ENCODE measurements around the gene RFX3.

The RFX3 gene

DNA sequence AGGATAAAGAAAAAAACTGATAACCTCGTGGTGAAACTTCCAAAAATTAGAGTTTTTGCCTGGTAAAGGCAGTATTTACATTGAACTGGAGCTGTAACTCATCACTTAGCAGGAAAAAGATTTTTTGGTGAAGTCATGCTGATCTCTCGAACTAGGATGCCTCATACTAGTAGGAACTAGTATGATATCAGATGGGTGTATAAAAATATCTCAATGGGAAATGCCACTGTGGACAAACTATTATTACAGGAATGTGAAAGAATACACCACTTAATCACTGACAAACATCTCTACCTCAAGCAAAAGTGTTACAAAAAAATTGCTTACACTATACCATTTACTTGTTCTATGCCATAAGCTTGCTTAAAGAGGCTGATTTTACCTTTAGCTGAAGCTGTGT, 28.4 kb downstream of the RFX3 start:
- Histone ChIP-seq H4K91ac (ENCODE audit: low read depth, low read length, poor library complexity) (no peak overlapping the region), H2AK5ac (ENCODE audit: low read depth, low read length) (no peak overlapping the region), H3K4me1 (ENCODE audit: control insufficient read depth in 2 of 2, insufficient read depth in 1 of 2, low read depth in 1 of 2, low read length in 2 of 2) (peaks cover 2 to 61% of the 10 kb centered on the region in 2 donors), H2BK15ac (ENCODE audit: low read length) (no peak overlapping the region), H2BK5ac (ENCODE audit: low read length) (no peak overlapping the region), H3K4me3 (ENCODE audit: low read length in 2 of 2) (no peak overlapping the region), H2BK120ac (ENCODE audit: low read depth, low read length) (no peak overlapping the region), H3K36me3 (replicated peaks in 1 of 2; ENCODE audit: control insufficient read depth in 2 of 2, insufficient read depth in 2 of 2, low read length in 2 of 2) (peaks cover 0 to 9% of the 10 kb centered on the region in 2 donors), H3K79me1 (ENCODE audit: low read depth, low read length) (no peaks in the 10 kb centered on the region), H3K4me2 (ENCODE audit: insufficient read depth, low read length, poor library complexity, severe bottlenecking) (no peak overlapping the region), H3K9me3 (replicated peaks in 1 of 2; ENCODE audit: control insufficient read depth in 2 of 2, insufficient read depth in 1 of 2, low read depth in 1 of 2, low read length in 2 of 2) (peaks cover 0 to 13% of the 10 kb centered on the region in 2 donors), H2BK12ac (ENCODE audit: low read length) (no peak overlapping the region), H3K4ac (ENCODE audit: low read length) (no peak overlapping the region), H3K9ac (ENCODE audit: low read depth, low read length, poor library complexity) (no peak overlapping the region), H3K27ac (replicated peaks; ENCODE audit: low read length) (no peak overlapping the region), H3K27me3 (ENCODE audit: control insufficient read depth in 3 of 3, insufficient read depth in 3 of 3, low read depth in 1 of 3, low read length in 3 of 3) (no peaks in the 10 kb centered on the region), H3K23ac (ENCODE audit: low read depth, low read length, poor library complexity) (no peak overlapping the region), H4K8ac (ENCODE audit: low read depth, low read length) (no peak overlapping the region), H2AFZ (ENCODE audit: low read length) (no peak overlapping the region), H3K18ac (ENCODE audit: low read length) (no peak overlapping the region), H3K14ac (ENCODE audit: low read length) (no peak overlapping the region)
- DNase-seq (ENCODE audit: low spot score): no peak
- no CpG with 5 or more reads among the region's 2 CpGs for WGBS, 2 donors (ENCODE audit: extremely low coverage in 2 of 2, insufficient read length in 2 of 2, insufficient replicate concordance in 1 of 2)

DNA sequence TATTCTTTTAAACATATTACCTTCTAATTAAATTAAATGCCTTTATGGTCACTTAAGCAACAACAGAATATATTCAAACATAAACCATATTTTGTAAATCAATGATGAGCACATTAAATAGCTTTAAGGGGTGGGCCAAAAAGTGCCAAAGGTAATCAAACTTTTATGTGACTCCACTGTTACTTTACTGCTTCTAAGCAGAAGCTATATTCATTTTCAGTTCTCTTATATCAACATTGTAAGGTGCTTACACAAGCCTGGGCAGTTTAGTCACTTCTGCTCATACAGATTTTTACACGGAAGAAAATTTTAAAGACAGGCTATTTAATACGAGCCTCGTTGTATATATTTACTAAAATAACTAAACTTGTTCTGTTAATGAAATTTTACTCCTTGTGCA, 29.9 kb downstream of the RFX3 start:
- H2BK5ac ChIP-seq (ENCODE audit: low read length): no peak overlapping the region
- H3K27ac ChIP-seq (replicated peaks; ENCODE audit: low read length): no peak overlapping the region
- H4K8ac ChIP-seq (ENCODE audit: low read depth, low read length): no peak overlapping the region
- no peak overlapping the region for H3K14ac ChIP-seq (ENCODE audit: low read length)
- no peak overlapping the region for H3K4me2 ChIP-seq (ENCODE audit: insufficient read depth, low read length, poor library complexity, severe bottlenecking)
- no peak overlapping the region for H3K23ac ChIP-seq (ENCODE audit: low read depth, low read length, poor library complexity)
- no CpG with 5 or more reads among the region's 3 CpGs for WGBS, 2 donors (ENCODE audit: extremely low coverage in 2 of 2, insufficient read length in 2 of 2, insufficient replicate concordance in 1 of 2)
- H2AK5ac ChIP-seq (ENCODE audit: low read depth, low read length): no peak overlapping the region
- no peaks in the 10 kb centered on the region for H3K36me3 ChIP-seq (replicated peaks in 1 of 2; ENCODE audit: control insufficient read depth in 2 of 2, insufficient read depth in 2 of 2, low read length in 2 of 2)
- H3K4me1 ChIP-seq (ENCODE audit: control insufficient read depth in 2 of 2, insufficient read depth in 1 of 2, low read depth in 1 of 2, low read length in 2 of 2): peaks cover 2 to 60% of the 10 kb centered on the region in 2 donors
- no peak overlapping the region for H2BK15ac ChIP-seq (ENCODE audit: low read length)
- H2AFZ ChIP-seq (ENCODE audit: low read length): no peak overlapping the region
- no peak overlapping the region for H3K4ac ChIP-seq (ENCODE audit: low read length)
- no peak overlapping the region for H3K9ac ChIP-seq (ENCODE audit: low read depth, low read length, poor library complexity)
- no peak overlapping the region for H4K91ac ChIP-seq (ENCODE audit: low read depth, low read length, poor library complexity)
- no peaks in the 10 kb centered on the region for H3K79me1 ChIP-seq (ENCODE audit: low read depth, low read length)
- no peak overlapping the region for H3K4me3 ChIP-seq (ENCODE audit: low read length in 2 of 2)
- no peaks in the 10 kb centered on the region for H3K27me3 ChIP-seq (ENCODE audit: control insufficient read depth in 3 of 3, insufficient read depth in 3 of 3, low read depth in 1 of 3, low read length in 3 of 3)
- H2BK120ac ChIP-seq (ENCODE audit: low read depth, low read length): no peak overlapping the region
- peaks cover 0 to 10% of the 10 kb centered on the region in 2 donors for H3K9me3 ChIP-seq (replicated peaks in 1 of 2; ENCODE audit: control insufficient read depth in 2 of 2, insufficient read depth in 1 of 2, low read depth in 1 of 2, low read length in 2 of 2)
- H3K18ac ChIP-seq (ENCODE audit: low read length): no peak overlapping the region
- H2BK12ac ChIP-seq (ENCODE audit: low read length): no peak overlapping the region
- no peak for DNase-seq (ENCODE audit: low spot score)

GRCh38 chr9:3492214-3492613, 33.6 kb downstream of the RFX3 start:
- Histone ChIP-seq H3K4ac (ENCODE audit: low read length) (no peak overlapping the region), H3K4me1 (ENCODE audit: control insufficient read depth in 2 of 2, insufficient read depth in 1 of 2, low read depth in 1 of 2, low read length in 2 of 2) (peaks cover 0 to 30% of the 10 kb centered on the region in 2 donors), H2AK5ac (ENCODE audit: low read depth, low read length) (no peak overlapping the region), H3K9me3 (replicated peaks in 1 of 2; ENCODE audit: control insufficient read depth in 2 of 2, insufficient read depth in 1 of 2, low read depth in 1 of 2, low read length in 2 of 2) (peaks cover 0 to 14% of the 10 kb centered on the region in 2 donors), H3K9ac (ENCODE audit: low read depth, low read length, poor library complexity) (no peak overlapping the region), H3K18ac (ENCODE audit: low read length) (no peak overlapping the region), H2AFZ (ENCODE audit: low read length) (no peak overlapping the region), H3K23ac (ENCODE audit: low read depth, low read length, poor library complexity) (no peak overlapping the region), H3K36me3 (replicated peaks in 1 of 2; ENCODE audit: control insufficient read depth in 2 of 2, insufficient read depth in 2 of 2, low read length in 2 of 2) (peaks cover 0 to 31% of the 10 kb centered on the region in 2 donors), H3K4me2 (ENCODE audit: insufficient read depth, low read length, poor library complexity, severe bottlenecking) (no peak overlapping the region), H2BK15ac (ENCODE audit: low read length) (no peak overlapping the region), H3K27ac (replicated peaks; ENCODE audit: low read length) (no peak overlapping the region), H2BK120ac (ENCODE audit: low read depth, low read length) (no peak overlapping the region), H3K27me3 (ENCODE audit: control insufficient read depth in 3 of 3, insufficient read depth in 3 of 3, low read depth in 1 of 3, low read length in 3 of 3) (no peaks in the 10 kb centered on the region), H3K79me1 (ENCODE audit: low read depth, low read length) (no peaks in the 10 kb centered on the region), H4K8ac (ENCODE audit: low read depth, low read length) (no peak overlapping the region), H4K91ac (ENCODE audit: low read depth, low read length, poor library complexity) (no peak overlapping the region), H2BK5ac (ENCODE audit: low read length) (no peak overlapping the region), H3K14ac (ENCODE audit: low read length) (no peak overlapping the region), H2BK12ac (ENCODE audit: low read length) (no peak overlapping the region), H3K4me3 (ENCODE audit: low read length in 2 of 2) (no peak overlapping the region)
- WGBS, 2 donors (ENCODE audit: extremely low coverage in 2 of 2, insufficient read length in 2 of 2, insufficient replicate concordance in 1 of 2): no CpG with 5 or more reads among the region's 4 CpGs
- DNase-seq (ENCODE audit: low spot score): no peak

GRCh38 chr9:3491450-3491849, 34.4 kb downstream of the RFX3 start:
- no peak for DNase-seq (ENCODE audit: low spot score)
- Histone ChIP-seq H4K8ac (ENCODE audit: low read depth, low read length) (no peak overlapping the region), H3K4ac (ENCODE audit: low read length) (no peak overlapping the region), H2AK5ac (ENCODE audit: low read depth, low read length) (no peak overlapping the region), H3K23ac (ENCODE audit: low read depth, low read length, poor library complexity) (no peak overlapping the region), H2BK5ac (ENCODE audit: low read length) (no peak overlapping the region), H2BK15ac (ENCODE audit: low read length) (no peak overlapping the region), H3K9ac (ENCODE audit: low read depth, low read length, poor library complexity) (no peak overlapping the region), H2BK12ac (ENCODE audit: low read length) (no peak overlapping the region), H2AFZ (ENCODE audit: low read length) (no peak overlapping the region), H3K4me2 (ENCODE audit: insufficient read depth, low read length, poor library complexity, severe bottlenecking) (no peak overlapping the region), H3K4me3 (ENCODE audit: low read length in 2 of 2) (no peak overlapping the region), H3K14ac (ENCODE audit: low read length) (no peak overlapping the region), H2BK120ac (ENCODE audit: low read depth, low read length) (no peak overlapping the region), H4K91ac (ENCODE audit: low read depth, low read length, poor library complexity) (no peak overlapping the region), H3K9me3 (replicated peaks in 1 of 2; ENCODE audit: control insufficient read depth in 2 of 2, insufficient read depth in 1 of 2, low read depth in 1 of 2, low read length in 2 of 2) (peaks cover 0 to 14% of the 10 kb centered on the region in 2 donors), H3K4me1 (ENCODE audit: control insufficient read depth in 2 of 2, insufficient read depth in 1 of 2, low read depth in 1 of 2, low read length in 2 of 2) (peaks cover 0 to 23% of the 10 kb centered on the region in 2 donors), H3K27ac (replicated peaks; ENCODE audit: low read length) (no peak overlapping the region), H3K79me1 (ENCODE audit: low read depth, low read length) (no peaks in the 10 kb centered on the region), H3K18ac (ENCODE audit: low read length) (no peak overlapping the region), H3K36me3 (replicated peaks in 1 of 2; ENCODE audit: control insufficient read depth in 2 of 2, insufficient read depth in 2 of 2, low read length in 2 of 2) (peaks cover 0 to 38% of the 10 kb centered on the region in 2 donors), H3K27me3 (ENCODE audit: control insufficient read depth in 3 of 3, insufficient read depth in 3 of 3, low read depth in 1 of 3, low read length in 3 of 3) (no peaks in the 10 kb centered on the region)
